ENCODE results near the gene C3orf49.

DNA sequence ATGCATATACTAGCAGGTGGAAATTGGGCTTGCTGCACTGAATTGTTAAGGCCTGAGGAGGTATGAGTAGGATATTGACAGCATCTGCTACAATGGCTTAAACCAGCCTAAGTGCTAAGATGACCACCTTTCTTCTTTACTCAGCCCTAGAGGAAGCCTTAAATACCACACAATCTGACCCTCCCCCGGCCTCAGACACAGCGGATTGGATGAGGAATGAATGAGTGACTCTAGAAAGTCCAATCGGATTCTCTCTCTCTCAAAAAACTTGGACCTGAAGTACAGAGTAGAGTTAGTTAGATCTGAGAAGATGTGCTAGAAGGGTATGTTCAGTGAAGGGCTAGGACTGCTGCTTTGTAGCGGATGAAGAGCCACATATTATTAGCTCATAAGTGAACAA lies 39.9 kb upstream of the C3orf49 start:
- TF ChIP-seq, protein P1, sequence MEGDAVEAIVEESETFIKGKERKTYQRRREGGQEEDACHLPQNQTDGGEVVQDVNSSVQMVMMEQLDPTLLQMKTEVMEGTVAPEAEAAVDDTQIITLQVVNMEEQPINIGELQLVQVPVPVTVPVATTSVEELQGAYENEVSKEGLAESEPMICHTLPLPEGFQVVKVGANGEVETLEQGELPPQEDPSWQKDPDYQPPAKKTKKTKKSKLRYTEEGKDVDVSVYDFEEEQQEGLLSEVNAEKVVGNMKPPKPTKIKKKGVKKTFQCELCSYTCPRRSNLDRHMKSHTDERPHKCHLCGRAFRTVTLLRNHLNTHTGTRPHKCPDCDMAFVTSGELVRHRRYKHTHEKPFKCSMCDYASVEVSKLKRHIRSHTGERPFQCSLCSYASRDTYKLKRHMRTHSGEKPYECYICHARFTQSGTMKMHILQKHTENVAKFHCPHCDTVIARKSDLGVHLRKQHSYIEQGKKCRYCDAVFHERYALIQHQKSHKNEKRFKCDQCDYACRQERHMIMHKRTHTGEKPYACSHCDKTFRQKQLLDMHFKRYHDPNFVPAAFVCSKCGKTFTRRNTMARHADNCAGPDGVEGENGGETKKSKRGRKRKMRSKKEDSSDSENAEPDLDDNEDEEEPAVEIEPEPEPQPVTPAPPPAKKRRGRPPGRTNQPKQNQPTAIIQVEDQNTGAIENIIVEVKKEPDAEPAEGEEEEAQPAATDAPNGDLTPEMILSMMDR (IDR thresholded peaks at IDR 0.05; ENCODE audit: low read depth, low read length): no peak
- TF ChIP-seq POLR2A (IDR thresholded peaks at IDR 0.05; ENCODE audit: extremely low read depth, insufficient read length): no peak
- TF ChIP-seq, protein P2, sequence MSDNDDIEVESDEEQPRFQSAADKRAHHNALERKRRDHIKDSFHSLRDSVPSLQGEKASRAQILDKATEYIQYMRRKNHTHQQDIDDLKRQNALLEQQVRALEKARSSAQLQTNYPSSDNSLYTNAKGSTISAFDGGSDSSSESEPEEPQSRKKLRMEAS (IDR thresholded peaks at IDR 0.05; ENCODE audit: low read depth, low read length): no peak
- no peak for TF ChIP-seq MYC (IDR thresholded peaks at IDR 0.05; ENCODE audit: low read depth, low read length)

Measured in NB4 (cell line).